Osteoblast (primary cell): ENCODE measurements around the gene TAF11. TPM values are rescaled to one million over a fixed set of nuclear protein-coding genes. Genes with fewer than 3 reads are reported as not detected.

Experiments used
- DNase-seq: peaks from one replicate; pipeline ENCODE4 v3.0.0; 2011; ENCODE audit warnings: low spot score, mixed read lengths; ENCODE audit not compliant: insufficient read length; ENCODE audit errors: missing footprints
- H2AFZ ChIP-seq: 2 replicates; pipeline ENCODE4 v1.6.0; 2011; ENCODE audit warnings: mild to moderate bottlenecking, low read length
- H3K27ac ChIP-seq: 2 replicates; pipeline ENCODE4 v1.5.1; 2011; ENCODE audit warnings: mild to moderate bottlenecking, low read depth, low read length, moderate library complexity
- H3K27me3 ChIP-seq: 2 replicates; pipeline ENCODE4 v1.6.0; 2012; ENCODE audit warnings: mild to moderate bottlenecking, control low read depth, inconsistent platforms, low read length, moderate library complexity; ENCODE audit not compliant: insufficient read depth
- H3K36me3 ChIP-seq: 2 replicates; pipeline ENCODE4 v1.5.1; 2011; ENCODE audit warnings: mild to moderate bottlenecking, low read length, control low read depth, moderate library complexity; ENCODE audit not compliant: insufficient read depth
- H3K4me1 ChIP-seq: 2 replicates; pipeline ENCODE4 v1.5.1; 2011; ENCODE audit warnings: mild to moderate bottlenecking, low read length, control low read depth, moderate library complexity; ENCODE audit not compliant: insufficient read depth
- H3K4me2 ChIP-seq: 2 replicates; pipeline ENCODE4 v1.6.0; 2011; ENCODE audit warnings: mild to moderate bottlenecking, low read length; ENCODE audit not compliant: insufficient read depth
- H3K4me3 ChIP-seq: fragments of 200-600 bp; sonication (generic); 3 replicates; pipeline ENCODE4 v1.5.1; 2012; ENCODE audit warnings: mild to moderate bottlenecking, low read length, inconsistent platforms; ENCODE audit not compliant: insufficient read depth
- H3K79me2 ChIP-seq: 2 replicates; pipeline ENCODE4 v1.6.0; 2012; ENCODE audit warnings: mild to moderate bottlenecking, low read length, control low read depth, inconsistent platforms; ENCODE audit not compliant: insufficient read depth
- H3K9me3 ChIP-seq: 2 replicates; pipeline ENCODE4 v1.5.1; 2011; ENCODE audit warnings: low read depth, low read length, control low read depth
- H4K20me1 ChIP-seq: 2 replicates; pipeline ENCODE4 v1.6.0; 2012; ENCODE audit warnings: mild to moderate bottlenecking, low read length, control low read depth; ENCODE audit not compliant: insufficient read depth
- total RNA-seq: library from RNA; depleted of rRNA; stranded (reverse); fragments of >200 nt; gene quantifications from 2 replicates; pipeline ENCODE4 v1.2.3, GENCODE V29; 2012
- TF ChIP-seq, protein P1 (sequence below): IDR thresholded peaks from 2 replicates; pipeline ENCODE4 v1.5.1; 2011; ENCODE audit warnings: mild to moderate bottlenecking, low read depth, low read length, moderate library complexity; ENCODE audit errors: extremely low read depth

Gene TAF11
- total RNA-seq, 1 donor, result 16.6 TPM

DNA sequence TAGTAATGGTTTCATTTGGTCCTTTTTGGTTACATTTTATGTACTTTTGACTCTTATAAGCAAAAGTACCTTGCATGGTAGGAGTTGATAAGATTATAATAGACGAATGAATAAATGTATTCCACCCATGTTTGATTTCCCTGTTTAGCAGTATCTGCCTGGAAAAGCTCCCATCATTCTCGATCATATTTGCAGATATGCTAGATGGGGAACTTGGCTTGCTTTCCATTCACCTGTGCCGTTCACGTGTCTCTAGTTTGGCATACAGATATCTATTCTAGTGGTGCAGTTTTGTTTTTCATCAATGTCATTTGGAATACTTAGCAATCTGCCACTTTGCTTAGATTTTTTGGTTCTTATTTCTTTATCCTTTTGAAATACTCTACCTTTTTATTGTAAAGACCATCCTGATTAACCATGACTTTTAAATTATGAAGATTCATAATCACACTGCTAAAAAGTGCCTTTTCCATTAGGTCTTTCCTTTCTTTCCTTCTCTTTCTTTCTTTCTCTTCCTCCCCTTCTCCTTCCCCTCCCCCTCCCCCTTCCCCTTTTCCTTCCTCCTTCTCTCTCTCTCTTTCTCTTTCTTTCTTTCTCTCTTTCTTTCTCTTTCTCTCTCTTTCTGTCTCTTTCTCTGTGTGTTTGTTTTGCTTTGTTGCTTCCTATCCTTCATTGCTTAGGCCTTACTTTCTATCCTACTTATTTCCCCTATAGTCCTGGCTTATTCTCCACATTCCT is 41.6 kb upstream of the TAF11 start:
- Histone ChIP-seq H3K27ac (no peak overlapping the region), H4K20me1 (peaks cover 16% of the 10 kb centered on the region)

DNA sequence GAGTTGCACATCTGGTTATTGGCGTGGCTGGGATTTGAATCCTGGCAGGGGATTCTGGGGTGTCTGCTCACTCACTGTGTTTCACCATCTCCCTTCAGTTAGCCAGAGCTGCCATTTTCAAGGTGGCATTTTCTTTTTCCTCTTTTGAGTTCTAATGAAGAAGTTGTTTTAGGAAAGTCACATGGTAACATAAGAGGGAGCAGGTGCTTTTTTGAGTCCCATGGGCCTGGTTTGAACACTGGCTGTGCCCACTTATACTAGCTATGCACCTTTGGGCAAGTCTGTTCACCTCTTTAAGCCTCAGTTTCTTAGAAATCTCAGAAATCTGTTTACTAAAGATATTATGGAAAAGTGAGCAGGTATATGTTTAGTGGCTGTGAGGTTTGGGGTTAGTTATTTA is 40.9 kb upstream of the TAF11 start:
- H3K27me3 ChIP-seq, result no peaks in the 10 kb centered on the region
- TF ChIP-seq, protein P1, sequence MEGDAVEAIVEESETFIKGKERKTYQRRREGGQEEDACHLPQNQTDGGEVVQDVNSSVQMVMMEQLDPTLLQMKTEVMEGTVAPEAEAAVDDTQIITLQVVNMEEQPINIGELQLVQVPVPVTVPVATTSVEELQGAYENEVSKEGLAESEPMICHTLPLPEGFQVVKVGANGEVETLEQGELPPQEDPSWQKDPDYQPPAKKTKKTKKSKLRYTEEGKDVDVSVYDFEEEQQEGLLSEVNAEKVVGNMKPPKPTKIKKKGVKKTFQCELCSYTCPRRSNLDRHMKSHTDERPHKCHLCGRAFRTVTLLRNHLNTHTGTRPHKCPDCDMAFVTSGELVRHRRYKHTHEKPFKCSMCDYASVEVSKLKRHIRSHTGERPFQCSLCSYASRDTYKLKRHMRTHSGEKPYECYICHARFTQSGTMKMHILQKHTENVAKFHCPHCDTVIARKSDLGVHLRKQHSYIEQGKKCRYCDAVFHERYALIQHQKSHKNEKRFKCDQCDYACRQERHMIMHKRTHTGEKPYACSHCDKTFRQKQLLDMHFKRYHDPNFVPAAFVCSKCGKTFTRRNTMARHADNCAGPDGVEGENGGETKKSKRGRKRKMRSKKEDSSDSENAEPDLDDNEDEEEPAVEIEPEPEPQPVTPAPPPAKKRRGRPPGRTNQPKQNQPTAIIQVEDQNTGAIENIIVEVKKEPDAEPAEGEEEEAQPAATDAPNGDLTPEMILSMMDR, result no peak
- H4K20me1 ChIP-seq, result peaks cover 16% of the 10 kb centered on the region
- H3K4me3 ChIP-seq, result no peak overlapping the region
- peaks cover 14% of the 10 kb centered on the region for H3K4me1 ChIP-seq
- no peak overlapping the region for H3K27ac ChIP-seq
- H3K9me3 ChIP-seq, result no peaks in the 10 kb centered on the region
- H3K36me3 ChIP-seq, result no peaks in the 10 kb centered on the region
- peaks cover 22% of the 10 kb centered on the region for H3K79me2 ChIP-seq
- no peak overlapping the region for H2AFZ ChIP-seq
- H3K4me2 ChIP-seq, result no peak overlapping the region
- no peak for DNase-seq

More for the DNA sequence above, 41.6 kb upstream of the TAF11 start:
- DNase-seq, result no peak
- H3K36me3 ChIP-seq, result no peaks in the 10 kb centered on the region
- peaks cover 14% of the 10 kb centered on the region for H3K4me1 ChIP-seq
- H3K79me2 ChIP-seq, result peaks cover 22% of the 10 kb centered on the region
- no peak overlapping the region for H2AFZ ChIP-seq
- TF ChIP-seq, protein P1, result no peak
- no peak overlapping the region for H3K4me2 ChIP-seq
- no peak overlapping the region for H3K4me3 ChIP-seq
- no peaks in the 10 kb centered on the region for H3K27me3 ChIP-seq
- no peaks in the 10 kb centered on the region for H3K9me3 ChIP-seq

DNA sequence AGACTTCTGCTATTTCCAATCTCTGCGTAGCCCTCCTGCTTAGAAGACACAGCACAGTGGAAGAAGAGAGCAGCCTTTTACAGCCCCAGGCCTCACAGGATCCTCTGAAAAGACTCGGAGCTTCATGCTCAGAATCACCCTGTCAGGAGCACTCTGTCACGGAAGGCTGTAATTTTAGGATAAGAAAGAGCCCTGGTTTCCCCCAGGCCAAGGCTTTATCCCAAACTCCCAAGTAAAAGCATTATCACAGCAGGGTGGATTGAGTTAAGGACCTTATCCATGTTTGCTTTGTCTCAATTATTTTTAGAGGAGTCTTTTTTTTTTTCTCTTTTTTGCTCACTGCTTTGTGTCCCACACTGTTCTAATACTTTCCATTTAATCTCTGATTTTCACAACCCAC is 40.4 kb upstream of the TAF11 start:
- peaks cover 22% of the 10 kb centered on the region for H3K79me2 ChIP-seq
- no peaks in the 10 kb centered on the region for H3K27me3 ChIP-seq
- TF ChIP-seq, protein P1, result no peak
- H3K9me3 ChIP-seq, result no peaks in the 10 kb centered on the region
- H2AFZ ChIP-seq, result no peak overlapping the region
- DNase-seq, result no peak
- peaks cover 14% of the 10 kb centered on the region for H3K4me1 ChIP-seq
- H3K27ac ChIP-seq, result no peak overlapping the region
- H4K20me1 ChIP-seq, result peaks cover 16% of the 10 kb centered on the region
- H3K36me3 ChIP-seq, result no peaks in the 10 kb centered on the region
- no peak overlapping the region for H3K4me3 ChIP-seq
- H3K4me2 ChIP-seq, result no peak overlapping the region

DNA sequence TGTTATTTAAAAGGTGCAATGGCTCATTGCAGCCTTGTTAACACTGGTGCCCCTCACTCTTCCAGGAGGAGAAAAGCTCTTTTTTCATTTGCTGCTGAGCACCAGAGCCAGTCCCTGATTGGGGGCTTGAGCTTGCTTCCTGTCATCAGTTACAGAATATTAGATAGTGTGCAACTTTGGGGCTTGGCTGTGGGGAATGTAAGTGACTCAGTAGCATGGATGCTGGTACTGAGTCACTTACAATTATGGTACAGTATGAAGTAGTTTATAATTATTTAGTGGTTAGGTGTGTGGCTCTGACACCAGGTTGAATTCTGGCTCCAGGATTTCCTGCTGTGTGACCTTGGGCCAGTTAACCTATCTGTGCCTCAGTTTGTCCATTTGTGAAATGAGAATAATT is 38.8 kb upstream of the TAF11 start:
- Histone ChIP-seq H2AFZ (no peak overlapping the region), H3K9me3 (no peaks in the 10 kb centered on the region), H4K20me1 (peaks cover 16% of the 10 kb centered on the region), H3K4me2 (no peak overlapping the region), H3K4me1 (peaks cover 19% of the 10 kb centered on the region), H3K4me3 (no peak overlapping the region), H3K27me3 (no peaks in the 10 kb centered on the region), H3K36me3 (no peaks in the 10 kb centered on the region), H3K79me2 (peaks cover 21% of the 10 kb centered on the region), H3K27ac (no peak overlapping the region)
- peak; percentile 77 for DNase-seq
- TF ChIP-seq, protein P1, result no peak
